ENCODE data around the gene FMN1. TPM values are rescaled to one million over a fixed set of nuclear protein-coding genes. Genes with fewer than 3 reads are reported as not detected.

FMN1 gene
- total RNA-seq, 1 experiment from 2014 or later, result 3.9 TPM

DNA sequence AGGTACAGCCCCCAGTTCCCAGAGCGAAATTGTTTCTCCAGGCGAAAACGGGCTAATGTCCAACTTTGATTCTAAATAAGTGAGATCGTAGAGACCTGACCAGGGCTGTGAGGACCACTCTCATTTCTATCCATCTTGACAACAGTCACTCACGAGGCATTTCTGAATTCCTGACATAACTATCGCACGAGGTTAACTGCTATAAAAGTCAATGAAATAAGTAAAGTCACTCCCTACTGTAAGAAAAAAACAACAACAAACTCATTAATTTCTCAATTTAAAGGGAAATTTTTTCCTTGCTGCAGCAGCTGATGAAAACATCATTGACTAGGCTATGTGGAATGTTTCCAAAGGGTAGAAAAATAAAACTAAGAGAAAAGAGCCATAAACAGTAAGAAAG lies 407.6 kb downstream of the FMN1 start:
- H3K36me3 ChIP-seq (ENCODE audit: control insufficient read depth, insufficient read depth, low read length), result no peaks in the 10 kb centered on the region
- TF ChIP-seq, protein P1, sequence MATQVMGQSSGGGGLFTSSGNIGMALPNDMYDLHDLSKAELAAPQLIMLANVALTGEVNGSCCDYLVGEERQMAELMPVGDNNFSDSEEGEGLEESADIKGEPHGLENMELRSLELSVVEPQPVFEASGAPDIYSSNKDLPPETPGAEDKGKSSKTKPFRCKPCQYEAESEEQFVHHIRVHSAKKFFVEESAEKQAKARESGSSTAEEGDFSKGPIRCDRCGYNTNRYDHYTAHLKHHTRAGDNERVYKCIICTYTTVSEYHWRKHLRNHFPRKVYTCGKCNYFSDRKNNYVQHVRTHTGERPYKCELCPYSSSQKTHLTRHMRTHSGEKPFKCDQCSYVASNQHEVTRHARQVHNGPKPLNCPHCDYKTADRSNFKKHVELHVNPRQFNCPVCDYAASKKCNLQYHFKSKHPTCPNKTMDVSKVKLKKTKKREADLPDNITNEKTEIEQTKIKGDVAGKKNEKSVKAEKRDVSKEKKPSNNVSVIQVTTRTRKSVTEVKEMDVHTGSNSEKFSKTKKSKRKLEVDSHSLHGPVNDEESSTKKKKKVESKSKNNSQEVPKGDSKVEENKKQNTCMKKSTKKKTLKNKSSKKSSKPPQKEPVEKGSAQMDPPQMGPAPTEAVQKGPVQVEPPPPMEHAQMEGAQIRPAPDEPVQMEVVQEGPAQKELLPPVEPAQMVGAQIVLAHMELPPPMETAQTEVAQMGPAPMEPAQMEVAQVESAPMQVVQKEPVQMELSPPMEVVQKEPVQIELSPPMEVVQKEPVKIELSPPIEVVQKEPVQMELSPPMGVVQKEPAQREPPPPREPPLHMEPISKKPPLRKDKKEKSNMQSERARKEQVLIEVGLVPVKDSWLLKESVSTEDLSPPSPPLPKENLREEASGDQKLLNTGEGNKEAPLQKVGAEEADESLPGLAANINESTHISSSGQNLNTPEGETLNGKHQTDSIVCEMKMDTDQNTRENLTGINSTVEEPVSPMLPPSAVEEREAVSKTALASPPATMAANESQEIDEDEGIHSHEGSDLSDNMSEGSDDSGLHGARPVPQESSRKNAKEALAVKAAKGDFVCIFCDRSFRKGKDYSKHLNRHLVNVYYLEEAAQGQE (IDR thresholded peaks at IDR 0.05; ENCODE audit: insufficient read depth in 1 of 2, low read depth in 2 of 2, low read length in 1 of 2), result no peak
- intact Hi-C loops (cut with micrococcal nuclease; ENCODE audit: unreplicated experiment) (no loop called here), in situ Hi-C loops (cut with HindIII; ENCODE audit: low pct_unique_long_range_greater_than_20kb, low sequenced_read_pairs) (no loop called here)
- H3K27ac ChIP-seq (ENCODE audit: low read length), result no peak overlapping the region
- ChIA-PET CTCF (no interaction called here), POLR2A (no interaction called here)
- H3K9me3 ChIP-seq (ENCODE audit: control insufficient read depth, insufficient read depth, low read depth, low read length), result no peaks in the 10 kb centered on the region
- no TSS peak for BruUV-seq (replicated peaks)
- ATAC-seq, result no peak
- DNase-seq (ENCODE audit: low read depth, low spot score), result no peak
- H3K4me3 ChIP-seq (ENCODE audit: low read depth in 2 of 2, low read length in 2 of 2), result no peak overlapping the region
- no peaks in the 10 kb centered on the region for H3K27me3 ChIP-seq (ENCODE audit: control insufficient read depth, insufficient read depth, low read length)
- no peaks in the 10 kb centered on the region for H3K4me1 ChIP-seq (ENCODE audit: control insufficient read depth, insufficient read depth, low read length)

DNA sequence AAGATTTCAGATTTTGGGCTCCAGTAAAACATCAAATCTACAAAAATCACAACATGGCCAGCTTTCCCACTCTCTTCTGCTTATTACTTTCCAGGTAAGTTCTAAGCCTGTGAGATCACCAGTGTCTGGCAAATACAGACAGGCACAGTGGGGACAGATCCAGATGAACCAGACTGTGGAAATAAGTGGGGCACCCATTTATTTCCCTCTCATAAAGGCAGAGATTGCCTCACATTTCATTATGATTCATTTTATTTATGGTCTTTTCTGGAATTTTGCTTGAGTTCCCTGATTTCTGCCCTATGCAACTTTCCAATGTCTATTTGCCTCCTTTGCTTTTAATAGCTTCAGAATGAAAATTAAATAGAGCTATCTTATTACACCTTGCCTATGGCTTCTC lies 409.9 kb downstream of the FMN1 start:
- intact Hi-C loops (cut with micrococcal nuclease; ENCODE audit: unreplicated experiment) (no loop called here), in situ Hi-C loops (cut with HindIII; ENCODE audit: low pct_unique_long_range_greater_than_20kb, low sequenced_read_pairs) (no loop called here)
- DNase-seq (ENCODE audit: low read depth, low spot score) (no peak), ATAC-seq (no peak)
- no peak overlapping the region for H3K27ac ChIP-seq (ENCODE audit: low read length)
- H3K9me3 ChIP-seq (ENCODE audit: control insufficient read depth, insufficient read depth, low read depth, low read length), result no peaks in the 10 kb centered on the region
- CTCF ChIA-PET, result no interaction called here
- TF ChIP-seq SIN3A (IDR thresholded peaks at IDR 0.05; ENCODE audit: borderline replicate concordance, insufficient read depth, low read depth, low read length) (no peak), TCF7L2 (IDR thresholded peaks at IDR 0.05; ENCODE audit: low read depth, low read length) (no peak), POLR2AphosphoS5 (IDR thresholded peaks at IDR 0.05; ENCODE audit: low read depth, low read length) (no peak)
- H3K4me1 ChIP-seq (ENCODE audit: control insufficient read depth, insufficient read depth, low read length), result no peaks in the 10 kb centered on the region
- H3K27me3 ChIP-seq (ENCODE audit: control insufficient read depth, insufficient read depth, low read length), result no peaks in the 10 kb centered on the region
- POLR2A ChIA-PET, result no interaction called here
- no TSS peak for BruUV-seq (replicated peaks)
- no peak overlapping the region for H3K4me3 ChIP-seq (ENCODE audit: low read depth in 2 of 2, low read length in 2 of 2)
- H3K36me3 ChIP-seq (ENCODE audit: control insufficient read depth, insufficient read depth, low read length), result no peaks in the 10 kb centered on the region

DNA sequence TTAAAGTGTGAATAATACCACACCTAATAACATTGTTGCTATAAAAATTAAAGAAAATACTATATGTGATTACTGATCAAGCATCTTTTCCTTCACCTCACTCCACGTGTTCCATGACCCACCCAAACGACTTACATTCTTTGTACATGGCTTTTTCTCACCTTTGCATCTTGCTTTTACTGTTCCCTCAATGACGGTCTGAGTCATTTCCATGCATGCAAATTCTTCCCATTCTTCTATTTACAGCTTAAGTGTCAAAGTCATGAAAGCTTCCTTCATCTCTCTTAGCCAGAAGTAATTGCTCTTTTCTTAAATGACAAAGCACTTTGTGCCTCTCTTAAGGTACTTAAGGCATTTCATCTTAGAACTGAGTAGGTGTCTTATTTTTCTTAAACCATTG lies 412.7 kb downstream of the FMN1 start:
- in situ Hi-C loops (cut with HindIII; ENCODE audit: low pct_unique_long_range_greater_than_20kb, low sequenced_read_pairs) (no loop called here), intact Hi-C loops (cut with micrococcal nuclease; ENCODE audit: unreplicated experiment) (no loop called here)
- H3K4me1 ChIP-seq (ENCODE audit: control insufficient read depth, insufficient read depth, low read length), result no peaks in the 10 kb centered on the region
- TF ChIP-seq, protein P2, sequence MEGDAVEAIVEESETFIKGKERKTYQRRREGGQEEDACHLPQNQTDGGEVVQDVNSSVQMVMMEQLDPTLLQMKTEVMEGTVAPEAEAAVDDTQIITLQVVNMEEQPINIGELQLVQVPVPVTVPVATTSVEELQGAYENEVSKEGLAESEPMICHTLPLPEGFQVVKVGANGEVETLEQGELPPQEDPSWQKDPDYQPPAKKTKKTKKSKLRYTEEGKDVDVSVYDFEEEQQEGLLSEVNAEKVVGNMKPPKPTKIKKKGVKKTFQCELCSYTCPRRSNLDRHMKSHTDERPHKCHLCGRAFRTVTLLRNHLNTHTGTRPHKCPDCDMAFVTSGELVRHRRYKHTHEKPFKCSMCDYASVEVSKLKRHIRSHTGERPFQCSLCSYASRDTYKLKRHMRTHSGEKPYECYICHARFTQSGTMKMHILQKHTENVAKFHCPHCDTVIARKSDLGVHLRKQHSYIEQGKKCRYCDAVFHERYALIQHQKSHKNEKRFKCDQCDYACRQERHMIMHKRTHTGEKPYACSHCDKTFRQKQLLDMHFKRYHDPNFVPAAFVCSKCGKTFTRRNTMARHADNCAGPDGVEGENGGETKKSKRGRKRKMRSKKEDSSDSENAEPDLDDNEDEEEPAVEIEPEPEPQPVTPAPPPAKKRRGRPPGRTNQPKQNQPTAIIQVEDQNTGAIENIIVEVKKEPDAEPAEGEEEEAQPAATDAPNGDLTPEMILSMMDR (IDR thresholded peaks at IDR 0.05), result no peak
- TF ChIP-seq, protein P1 (IDR thresholded peaks at IDR 0.05; ENCODE audit: insufficient read depth in 1 of 2, low read depth in 2 of 2, low read length in 1 of 2), result no peak
- no peak for TF ChIP-seq SIN3A (IDR thresholded peaks at IDR 0.05; ENCODE audit: borderline replicate concordance, insufficient read depth, low read depth, low read length)
- TF ChIP-seq POLR2AphosphoS5 (IDR thresholded peaks at IDR 0.05; ENCODE audit: low read depth, low read length), result no peak
- no peak for TF ChIP-seq TCF7L2 (IDR thresholded peaks at IDR 0.05; ENCODE audit: low read depth, low read length)
- DNase-seq (ENCODE audit: low read depth, low spot score), result no peak
- no peaks in the 10 kb centered on the region for H3K36me3 ChIP-seq (ENCODE audit: control insufficient read depth, insufficient read depth, low read length)
- H3K27me3 ChIP-seq (ENCODE audit: control insufficient read depth, insufficient read depth, low read length), result no peaks in the 10 kb centered on the region
- no peak overlapping the region for H3K4me3 ChIP-seq (ENCODE audit: low read depth in 2 of 2, low read length in 2 of 2)
- no TSS peak for BruUV-seq (replicated peaks)
- ChIA-PET POLR2A (no interaction called here), CTCF (no interaction called here)
- ATAC-seq, result no peak
- 0 out of 2 replicates have a peak, but pooled peaks cover 7% of the 10 kb centered on the region for H3K9me3 ChIP-seq (ENCODE audit: control insufficient read depth, insufficient read depth, low read depth, low read length)
- H3K27ac ChIP-seq (ENCODE audit: low read length), result no peak overlapping the region
